BE2C (cell line): ENCODE measurements around the gene STRA8.
"Not testable (repeated sequence)": the region's sequence is repeated elsewhere in the genome, so short reads cannot be mapped to it uniquely, and the experiment has no call there.

Source experiments
- DNase-seq: peaks from one replicate; pipeline ENCODE4 v3.0.0-alpha.2; 2020
- H3K27me3 ChIP-seq: fragments of 250-450 bp; sonication (Bioruptor Pico); 2 replicates; pipeline ENCODE4 v1.5.1; 2020; ENCODE audit warnings: mild to moderate bottlenecking
- H3K36me3 ChIP-seq: fragments of 250-450 bp; sonication (Bioruptor Pico); 2 replicates; pipeline ENCODE4 v1.5.1; 2020; ENCODE audit warnings: mild to moderate bottlenecking
- H3K4me1 ChIP-seq: fragments of 250-450 bp; sonication (Bioruptor Pico); 2 replicates; pipeline ENCODE4 v1.5.1; 2020
- H3K4me3 ChIP-seq: 2 replicates; pipeline ENCODE4 v1.5.1; 2011; ENCODE audit warnings: low read depth, low read length
- H3K9me3 ChIP-seq: fragments of 250-450 bp; sonication (Bioruptor Pico); 2 replicates; pipeline ENCODE4 v1.5.1; 2020
- TF ChIP-seq, protein P1 (sequence below): IDR thresholded peaks from 2 replicates; pipeline ENCODE4 v1.5.1; 2012; ENCODE audit warnings: mild to moderate bottlenecking, low read depth, low read length

The STRA8 gene

DNA sequence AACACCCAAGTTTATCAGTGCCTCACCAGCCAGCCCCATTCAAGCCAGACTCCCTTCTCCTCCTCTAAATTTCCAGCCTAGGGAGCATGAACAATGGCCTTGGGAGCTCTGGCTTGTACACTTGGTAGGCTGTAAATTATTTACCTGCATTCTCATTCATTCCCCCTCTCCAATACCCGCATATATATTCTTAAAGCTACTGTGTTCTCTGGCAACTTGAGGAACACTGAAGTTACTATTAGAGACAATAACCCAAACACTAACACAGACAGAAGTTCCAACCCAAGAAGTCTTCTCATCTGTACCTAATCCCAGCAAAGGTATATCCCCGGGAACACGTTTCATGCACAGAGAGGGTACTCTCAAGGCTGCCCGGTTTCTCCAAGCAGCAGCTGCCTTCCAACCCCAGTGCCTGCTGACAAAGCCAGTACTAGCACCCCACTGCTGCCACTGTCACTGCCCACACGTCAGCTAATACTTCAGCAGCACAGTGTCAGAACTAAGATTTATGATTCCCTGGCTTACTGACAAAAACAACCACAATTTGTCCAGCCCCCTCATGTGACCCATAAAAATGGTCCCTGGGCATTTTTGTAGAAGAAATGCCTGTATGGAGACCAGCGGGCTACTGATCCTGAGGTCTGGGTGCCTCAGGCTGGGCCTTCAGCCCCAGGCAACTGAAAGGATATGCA lies 25.4 kb upstream of the STRA8 start:
- DNase-seq = no peak
- no peaks in the 10 kb centered on the region for H3K36me3 ChIP-seq
- H3K9me3 ChIP-seq = no peaks in the 10 kb centered on the region
- H3K4me3 ChIP-seq = no peak overlapping the region
- no peaks in the 10 kb centered on the region for H3K27me3 ChIP-seq
- H3K4me1 ChIP-seq = 0 out of 2 replicates have a peak, but pooled peaks cover 3% of the 10 kb centered on the region
- TF ChIP-seq, protein P1, sequence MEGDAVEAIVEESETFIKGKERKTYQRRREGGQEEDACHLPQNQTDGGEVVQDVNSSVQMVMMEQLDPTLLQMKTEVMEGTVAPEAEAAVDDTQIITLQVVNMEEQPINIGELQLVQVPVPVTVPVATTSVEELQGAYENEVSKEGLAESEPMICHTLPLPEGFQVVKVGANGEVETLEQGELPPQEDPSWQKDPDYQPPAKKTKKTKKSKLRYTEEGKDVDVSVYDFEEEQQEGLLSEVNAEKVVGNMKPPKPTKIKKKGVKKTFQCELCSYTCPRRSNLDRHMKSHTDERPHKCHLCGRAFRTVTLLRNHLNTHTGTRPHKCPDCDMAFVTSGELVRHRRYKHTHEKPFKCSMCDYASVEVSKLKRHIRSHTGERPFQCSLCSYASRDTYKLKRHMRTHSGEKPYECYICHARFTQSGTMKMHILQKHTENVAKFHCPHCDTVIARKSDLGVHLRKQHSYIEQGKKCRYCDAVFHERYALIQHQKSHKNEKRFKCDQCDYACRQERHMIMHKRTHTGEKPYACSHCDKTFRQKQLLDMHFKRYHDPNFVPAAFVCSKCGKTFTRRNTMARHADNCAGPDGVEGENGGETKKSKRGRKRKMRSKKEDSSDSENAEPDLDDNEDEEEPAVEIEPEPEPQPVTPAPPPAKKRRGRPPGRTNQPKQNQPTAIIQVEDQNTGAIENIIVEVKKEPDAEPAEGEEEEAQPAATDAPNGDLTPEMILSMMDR = no peak

DNA sequence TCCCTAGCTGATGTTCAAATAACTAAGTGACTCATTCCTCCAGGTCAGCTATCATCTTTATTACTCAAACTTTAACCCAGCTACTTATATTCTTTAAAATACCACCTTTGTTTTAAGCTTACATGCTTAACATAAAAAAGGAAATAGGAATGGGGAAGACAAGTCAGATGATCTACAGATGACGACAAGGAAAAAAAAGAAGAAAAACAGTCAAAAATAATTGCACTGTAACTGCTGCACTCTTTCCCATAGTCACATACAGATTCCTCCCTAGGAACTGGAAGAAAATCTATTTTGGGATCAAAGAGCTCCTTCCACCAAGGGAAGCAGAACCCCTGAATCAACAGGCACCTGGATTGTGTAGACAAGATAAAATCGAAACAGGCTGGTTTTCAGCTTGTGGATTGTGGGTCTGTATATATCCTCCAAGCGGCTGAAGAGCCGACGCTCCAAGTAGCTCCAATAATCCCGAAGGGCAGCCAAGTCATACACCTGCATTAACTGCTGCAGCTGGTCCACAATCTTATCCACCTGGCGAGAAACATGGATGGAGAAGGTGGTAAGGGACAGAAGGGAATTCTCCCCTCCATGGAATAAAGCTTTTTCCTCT lies 24.3 kb upstream of the STRA8 start:
- no peaks in the 10 kb centered on the region for H3K9me3 ChIP-seq
- no peak for DNase-seq
- no peaks in the 10 kb centered on the region for H3K36me3 ChIP-seq
- no peaks in the 10 kb centered on the region for H3K27me3 ChIP-seq
- no peak overlapping the region for H3K4me3 ChIP-seq
- TF ChIP-seq, protein P1 = no peak
- H3K4me1 ChIP-seq = 0 out of 2 replicates have a peak, but pooled peaks cover 3% of the 10 kb centered on the region

DNA sequence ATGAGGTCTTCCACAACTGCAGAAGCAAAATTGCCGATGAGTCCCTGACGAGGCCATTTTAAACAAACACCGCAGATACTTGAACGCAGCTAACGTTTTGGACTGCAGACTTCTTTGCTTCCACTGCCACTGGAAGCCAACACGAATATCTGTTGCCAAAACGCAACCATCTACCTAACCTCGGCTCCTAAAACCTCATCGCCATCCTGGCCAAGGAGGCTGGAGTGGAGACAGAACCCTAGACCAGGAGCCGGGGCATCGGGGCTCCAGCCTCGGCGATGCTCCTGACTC lies 22.8 kb upstream of the STRA8 start:
- Histone ChIP-seq H3K4me1 (0 out of 2 replicates have a peak, but pooled peaks cover 3% of the 10 kb centered on the region), H3K36me3 (no peaks in the 10 kb centered on the region), H3K27me3 (no peaks in the 10 kb centered on the region), H3K9me3 (no peaks in the 10 kb centered on the region), H3K4me3 (peak overlapping the region; percentile 77)
- DNase-seq = no peak
- TF ChIP-seq, protein P1 = no peak

DNA sequence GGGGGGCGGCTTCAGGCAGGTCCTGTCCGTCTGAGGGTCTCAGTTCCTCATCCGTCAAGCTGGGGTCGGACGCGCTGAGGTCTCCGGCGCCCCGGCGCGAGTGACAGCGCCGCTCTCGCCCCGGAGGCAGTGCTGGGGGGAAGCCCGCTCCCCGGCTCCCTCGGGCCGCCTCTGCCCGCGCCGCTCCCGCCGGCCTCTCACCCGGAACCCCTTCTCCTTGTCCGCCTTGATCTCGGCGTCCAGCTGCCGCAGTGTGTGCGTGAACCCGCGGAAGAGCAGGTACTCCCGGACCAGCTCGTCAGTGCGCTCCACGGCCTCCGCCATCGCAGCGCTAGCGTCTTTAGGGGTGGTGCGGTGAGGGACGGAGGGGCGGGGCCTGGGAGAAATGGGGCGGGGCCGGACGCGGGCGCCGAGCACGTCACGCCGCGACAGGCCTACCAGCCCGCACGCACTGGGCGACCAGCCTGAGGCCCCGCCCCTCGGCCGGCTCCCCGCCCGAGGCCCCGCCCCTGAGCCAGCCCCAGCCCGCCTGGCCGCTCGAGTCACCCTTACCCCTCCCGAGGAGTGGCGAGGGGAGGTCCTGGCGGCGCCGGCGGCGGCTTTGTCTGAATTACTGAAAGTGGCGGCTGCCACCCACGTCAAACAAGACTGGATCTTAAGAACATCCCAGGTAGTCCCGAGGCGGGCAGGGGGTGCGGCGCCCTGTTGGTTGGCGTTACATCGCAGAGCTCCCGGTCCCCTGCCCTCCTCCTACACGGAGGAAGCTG lies 22.3 kb upstream of the STRA8 start, which contains the start of gene WDR91:
WDR91 (minus strand) TSS at position 348 of the 767 bp plus-strand sequence; CDS start at position 324, 24 bp downstream.
- 0 out of 2 replicates have a peak, but pooled peaks cover 3% of the 10 kb centered on the region for H3K4me1 ChIP-seq
- TF ChIP-seq, protein P1 = no peak
- H3K9me3 ChIP-seq = no peaks in the 10 kb centered on the region
- no peaks in the 10 kb centered on the region for H3K36me3 ChIP-seq
- no peaks in the 10 kb centered on the region for H3K27me3 ChIP-seq
- peak; percentile 98 for DNase-seq
- H3K4me3 ChIP-seq = peak within 1 kb of the TSS; percentile 83

DNA sequence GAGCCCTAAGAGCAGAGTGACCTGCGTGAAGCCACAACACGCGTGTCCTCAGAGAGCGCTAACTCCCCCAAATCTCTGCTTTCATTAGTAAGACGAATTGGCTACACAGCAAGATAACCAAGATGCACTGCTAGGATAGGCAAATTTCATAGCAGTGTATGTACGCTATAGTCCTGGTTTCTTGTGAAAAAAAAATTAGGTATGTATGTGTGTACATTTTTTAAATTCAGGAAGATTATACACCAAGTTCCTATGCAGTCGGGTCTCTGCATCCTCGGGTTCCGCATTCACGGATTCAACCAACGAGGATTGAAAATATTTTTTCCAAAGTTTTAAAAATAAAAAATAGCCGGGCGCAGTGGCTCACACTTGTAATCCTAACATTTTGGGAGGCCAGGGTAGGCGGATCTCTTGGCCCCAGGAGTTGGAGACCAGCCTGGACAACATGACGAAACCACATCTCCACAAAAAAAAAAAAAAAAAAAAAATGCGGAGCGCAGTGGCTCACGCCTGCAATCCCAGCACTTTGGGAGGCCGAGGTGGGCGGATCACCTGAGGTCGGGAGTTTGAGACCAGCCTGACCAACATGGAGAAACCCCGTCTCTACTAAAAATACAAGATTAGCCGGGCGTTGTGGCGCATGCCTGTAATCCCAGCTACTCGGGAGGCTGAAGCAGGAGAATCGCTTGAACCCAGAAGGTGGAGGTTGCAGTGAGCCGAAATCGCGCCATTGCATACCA lies 21.5 kb upstream of the STRA8 start:
- DNase-seq, H3K36me3 ChIP-seq, H3K4me1 ChIP-seq, H3K27me3 ChIP-seq, H3K9me3 ChIP-seq: not testable (repeated sequence)
- H3K4me3 ChIP-seq = peak overlapping the region; percentile 83

DNA sequence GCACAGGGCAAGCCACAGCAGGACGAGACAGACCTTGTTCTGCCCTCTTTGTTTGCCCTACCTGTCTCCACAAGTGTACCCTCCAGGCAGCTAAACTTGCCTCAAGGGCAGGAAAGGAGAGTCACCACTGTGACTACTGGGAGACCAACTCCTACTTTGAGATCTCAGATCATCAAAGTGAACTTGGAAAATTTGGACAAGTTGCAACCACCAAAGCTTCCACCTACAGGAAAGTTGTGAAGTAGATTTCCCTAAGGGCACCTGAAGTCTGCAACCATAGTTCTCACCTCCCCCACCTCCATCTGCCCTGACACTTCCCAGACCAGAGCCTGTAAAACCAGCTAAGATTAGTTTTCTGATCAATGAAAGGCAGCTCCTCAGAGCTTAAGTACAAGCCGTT lies 19.8 kb upstream of the STRA8 start:
- DNase-seq = no peak
- Histone ChIP-seq H3K9me3 (no peaks in the 10 kb centered on the region), H3K4me1 (0 out of 2 replicates have a peak, but pooled peaks cover 3% of the 10 kb centered on the region), H3K36me3 (no peaks in the 10 kb centered on the region), H3K4me3 (no peak overlapping the region), H3K27me3 (no peaks in the 10 kb centered on the region)
- TF ChIP-seq, protein P1 = no peak
